Esophagus muscularis mucosa (tissue), 3 donors: ENCODE data around the gene PKNOX1.

Experiments used
- CTCF ChIP-seq, 3 experiments: fragments of 200-600 bp in 2 of 3; fragments of 450-650 bp in 1 of 3; sonication (generic) in 2 of 3; IDR thresholded peaks; one replicate each; pipeline ENCODE4 v1.5.1; 2017 to 2019; ENCODE audit warnings: antibody characterized with exemption in 3 of 3, mild to moderate bottlenecking in 2 of 3, moderate library complexity in 1 of 3
- POLR2A ChIP-seq: fragments of 450-650 bp; IDR thresholded peaks from one replicate; pipeline ENCODE4 v1.6.1; 2017; ENCODE audit warnings: antibody characterized with exemption, moderate library complexity, mild to moderate bottlenecking, low read depth

GRCh38 chr21:42975886-42976608, 1.7 kb downstream of the PKNOX1 start:
- TF ChIP-seq CTCF (IDR thresholded peaks at IDR 0.05): no peak
- no peak for TF ChIP-seq POLR2A
